ENCODE measurements around the gene LRFN5. TPM values are rescaled to one million over a fixed set of nuclear protein-coding genes. Genes with fewer than 3 reads are reported as not detected.

Gene LRFN5
- total RNA-seq, 2 donors from 2014 or later, result 0.26 to 0.39 TPM

DNA sequence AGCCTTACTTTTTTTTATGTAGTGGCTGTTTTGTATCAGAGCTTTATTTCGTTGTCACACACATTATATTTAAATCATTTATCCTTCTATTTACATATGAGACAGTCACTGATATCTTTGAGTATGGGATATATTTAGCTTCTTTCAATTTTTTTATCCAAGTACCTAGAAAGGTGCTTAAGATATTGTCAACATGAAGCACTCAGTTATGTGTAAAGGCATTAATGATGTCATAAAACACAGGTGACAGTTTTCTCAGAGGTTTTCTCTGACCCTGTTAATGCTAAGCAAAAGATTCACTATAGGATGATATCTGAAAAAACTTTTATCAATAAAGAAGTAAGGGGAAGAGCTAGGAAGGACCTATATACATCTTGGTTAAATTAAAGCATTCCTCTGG, 23.2 kb downstream of the LRFN5 start:
- Histone ChIP-seq H3K27ac (no peak overlapping the region), H3K27me3 (no peaks in the 10 kb centered on the region), H3K4me3 (no peak overlapping the region), H3K36me3 (no peaks in the 10 kb centered on the region), H3K4me1 (no peaks in the 10 kb centered on the region), H3K9me3 (no peaks in the 10 kb centered on the region)
- DNase-seq (ENCODE audit: low spot score), result no peak
- TF ChIP-seq, protein P1, sequence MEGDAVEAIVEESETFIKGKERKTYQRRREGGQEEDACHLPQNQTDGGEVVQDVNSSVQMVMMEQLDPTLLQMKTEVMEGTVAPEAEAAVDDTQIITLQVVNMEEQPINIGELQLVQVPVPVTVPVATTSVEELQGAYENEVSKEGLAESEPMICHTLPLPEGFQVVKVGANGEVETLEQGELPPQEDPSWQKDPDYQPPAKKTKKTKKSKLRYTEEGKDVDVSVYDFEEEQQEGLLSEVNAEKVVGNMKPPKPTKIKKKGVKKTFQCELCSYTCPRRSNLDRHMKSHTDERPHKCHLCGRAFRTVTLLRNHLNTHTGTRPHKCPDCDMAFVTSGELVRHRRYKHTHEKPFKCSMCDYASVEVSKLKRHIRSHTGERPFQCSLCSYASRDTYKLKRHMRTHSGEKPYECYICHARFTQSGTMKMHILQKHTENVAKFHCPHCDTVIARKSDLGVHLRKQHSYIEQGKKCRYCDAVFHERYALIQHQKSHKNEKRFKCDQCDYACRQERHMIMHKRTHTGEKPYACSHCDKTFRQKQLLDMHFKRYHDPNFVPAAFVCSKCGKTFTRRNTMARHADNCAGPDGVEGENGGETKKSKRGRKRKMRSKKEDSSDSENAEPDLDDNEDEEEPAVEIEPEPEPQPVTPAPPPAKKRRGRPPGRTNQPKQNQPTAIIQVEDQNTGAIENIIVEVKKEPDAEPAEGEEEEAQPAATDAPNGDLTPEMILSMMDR (IDR thresholded peaks at IDR 0.05), result no peak

DNA sequence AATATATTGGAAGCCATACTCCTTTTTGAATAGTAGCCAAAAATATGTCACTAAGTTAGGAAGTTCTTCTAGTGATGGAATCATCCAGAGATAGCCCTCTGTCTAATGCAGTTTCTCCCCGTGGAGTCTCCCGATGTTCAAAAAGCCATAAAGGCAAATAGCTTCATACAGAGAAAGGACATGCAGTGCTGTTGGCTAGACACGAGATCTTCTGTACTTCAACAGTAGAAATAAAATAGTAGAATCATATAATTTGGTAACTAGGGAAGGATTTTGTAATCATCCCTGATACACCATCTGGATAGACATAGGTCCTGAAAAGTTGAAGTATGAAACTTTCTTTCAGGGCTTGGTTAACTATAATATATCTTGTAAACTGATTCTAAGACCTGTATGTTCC, 27.6 kb downstream of the LRFN5 start:
- Histone ChIP-seq H3K36me3 (no peaks in the 10 kb centered on the region), H3K27me3 (no peaks in the 10 kb centered on the region), H3K4me1 (no peaks in the 10 kb centered on the region), H3K27ac (no peak overlapping the region), H3K9me3 (no peaks in the 10 kb centered on the region), H3K4me3 (no peak overlapping the region)
- TF ChIP-seq, protein P1 (IDR thresholded peaks at IDR 0.05), result no peak
- no peak for DNase-seq (ENCODE audit: low spot score)

DNA sequence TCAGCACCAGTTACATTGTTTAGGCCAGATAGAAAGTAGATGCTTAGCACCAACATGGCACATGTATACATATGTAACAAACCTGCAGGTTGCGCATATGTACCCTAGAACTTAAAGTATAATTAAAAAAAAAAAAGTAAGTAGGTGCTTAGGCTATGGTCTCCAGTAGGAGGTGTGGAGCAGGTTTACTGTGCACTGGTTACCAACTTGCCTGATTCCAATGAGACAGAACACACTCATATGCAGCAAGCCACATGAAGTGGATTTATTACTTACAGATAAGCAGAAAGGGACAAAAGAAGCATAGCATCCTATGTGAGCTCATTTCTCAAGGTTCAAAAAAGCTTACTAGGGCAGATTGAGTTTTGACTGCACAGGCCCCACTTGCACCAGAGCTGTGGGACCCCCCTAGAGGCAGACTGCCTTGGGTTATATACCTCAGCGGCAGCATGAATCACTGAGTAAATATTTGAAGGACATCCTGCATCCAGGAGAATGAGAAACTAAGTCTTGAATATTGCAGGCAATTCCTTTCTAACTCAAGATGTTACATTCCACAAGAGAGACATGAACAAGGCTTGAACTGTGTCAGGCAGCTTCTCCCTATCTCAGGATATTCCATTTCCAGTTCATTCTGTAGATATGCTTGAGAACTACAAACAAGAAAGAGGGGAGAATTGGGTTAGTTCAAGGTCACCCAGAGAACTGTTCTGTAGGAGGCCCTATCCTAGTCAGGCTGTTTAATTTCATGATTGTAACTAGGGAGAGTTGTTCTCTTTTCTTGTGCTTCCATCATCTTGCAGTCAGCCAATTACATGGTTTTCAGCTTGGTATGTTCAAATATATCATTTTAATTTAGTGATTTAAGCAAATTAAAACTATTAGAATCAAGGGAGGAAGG, 30.1 kb downstream of the LRFN5 start:
- TF ChIP-seq, protein P1 (IDR thresholded peaks at IDR 0.05), result no peak
- no peak overlapping the region for H3K4me3 ChIP-seq
- no peaks in the 10 kb centered on the region for H3K36me3 ChIP-seq
- DNase-seq (ENCODE audit: low spot score), result no peak
- H3K27me3 ChIP-seq, result no peaks in the 10 kb centered on the region
- no peaks in the 10 kb centered on the region for H3K4me1 ChIP-seq
- H3K9me3 ChIP-seq, result no peaks in the 10 kb centered on the region
- H3K27ac ChIP-seq, result no peak overlapping the region

DNA sequence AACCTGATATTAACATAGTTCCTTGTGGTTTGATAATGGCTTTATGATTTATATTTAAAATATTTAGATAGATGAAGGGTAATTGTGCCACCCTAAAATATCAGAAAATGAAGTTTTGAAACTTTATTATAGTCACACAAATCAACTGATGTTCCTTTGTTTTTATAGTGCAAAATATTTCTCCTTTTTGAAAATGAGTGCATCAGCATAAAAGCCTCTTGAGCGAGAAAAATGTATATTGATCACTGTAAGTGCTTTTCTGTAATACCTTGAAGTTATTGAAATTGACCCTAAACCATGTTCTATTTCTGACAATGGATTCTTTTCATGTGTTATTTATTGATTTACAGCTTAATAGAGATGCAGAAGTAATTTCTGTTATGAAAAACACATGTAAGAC, 35.0 kb downstream of the LRFN5 start:
- TF ChIP-seq, protein P1 (IDR thresholded peaks at IDR 0.05), result no peak
- no peak overlapping the region for H3K27ac ChIP-seq
- no peaks in the 10 kb centered on the region for H3K4me1 ChIP-seq
- DNase-seq (ENCODE audit: low spot score), result no peak
- no peak overlapping the region for H3K4me3 ChIP-seq
- no peaks in the 10 kb centered on the region for H3K9me3 ChIP-seq
- no peaks in the 10 kb centered on the region for H3K36me3 ChIP-seq
- H3K27me3 ChIP-seq, result no peaks in the 10 kb centered on the region

DNA sequence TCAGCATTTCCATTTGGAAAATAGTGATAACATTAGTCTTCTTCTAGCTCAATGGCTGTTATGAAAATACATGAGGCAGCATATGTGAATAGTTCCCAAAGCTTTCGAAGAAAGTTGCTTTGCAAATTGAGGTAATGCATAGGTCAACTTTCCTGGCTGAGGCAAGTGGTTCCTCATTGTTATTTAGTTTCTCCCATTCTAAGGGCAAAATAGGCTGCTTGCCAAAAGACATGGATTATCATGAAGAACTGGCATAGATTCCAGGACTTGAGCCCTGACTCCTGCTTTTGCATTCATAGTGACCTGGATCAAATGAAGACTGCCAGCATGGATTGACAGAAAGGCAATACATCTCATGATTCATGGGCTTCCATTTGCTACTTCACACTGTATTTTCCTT, 35.7 kb downstream of the LRFN5 start:
- Histone ChIP-seq H3K27me3 (no peaks in the 10 kb centered on the region), H3K4me1 (no peaks in the 10 kb centered on the region), H3K9me3 (no peaks in the 10 kb centered on the region), H3K4me3 (no peak overlapping the region), H3K36me3 (no peaks in the 10 kb centered on the region), H3K27ac (no peak overlapping the region)
- no peak for DNase-seq (ENCODE audit: low spot score)
- TF ChIP-seq, protein P1 (IDR thresholded peaks at IDR 0.05), result no peak
